Measurements from ENCODE around the gene ATP5F1E.
A peak's percentile ranks its signal among the peaks of the same experiment; 100 is the strongest.
"Not testable (repeated sequence)": the region's sequence is repeated elsewhere in the genome, so short reads cannot be mapped to it uniquely, and the experiment has no call there.

ATP5F1E gene

GRCh38 chr20:58987790-58988564 lies 44.2 kb downstream of the ATP5F1E start:
- DNase-seq: no peak

GRCh38 chr20:58986968-58987517 lies 45.1 kb downstream of the ATP5F1E start:
- DNase-seq: no peak

DNA sequence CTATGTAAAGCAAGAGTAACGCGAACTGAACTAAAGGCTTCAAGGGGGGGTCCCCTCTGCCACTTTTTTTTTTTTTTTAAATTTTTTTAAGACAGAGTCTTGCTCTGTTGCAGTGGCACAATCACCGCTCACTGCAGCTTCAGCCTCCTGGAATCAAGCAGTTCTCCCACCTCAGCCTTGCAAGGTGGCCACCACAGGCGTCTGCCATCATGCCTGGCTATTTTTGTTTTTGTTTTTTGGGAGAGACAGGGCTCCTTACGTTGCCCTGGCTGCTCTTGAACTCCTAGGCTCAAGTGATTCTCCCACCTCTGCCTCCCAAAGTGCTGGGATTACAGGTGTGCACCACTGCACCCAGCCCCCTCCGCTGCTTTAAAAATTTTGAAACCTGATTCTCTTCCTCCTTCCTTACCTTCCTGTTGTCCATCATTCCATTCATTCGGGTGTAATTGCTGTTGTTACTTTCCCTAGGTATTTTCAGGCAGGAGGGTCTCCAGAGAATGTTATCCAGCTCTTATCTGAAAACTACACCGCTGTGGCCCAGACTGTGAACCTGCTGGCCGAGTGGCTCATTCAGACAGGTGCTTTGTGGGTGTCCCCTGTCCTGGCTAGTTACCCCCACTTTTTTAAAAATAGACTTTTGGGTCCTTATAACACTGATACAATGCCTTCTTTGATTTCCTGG lies 45.7 kb downstream of the ATP5F1E start:
- DNase-seq: no peak

DNA sequence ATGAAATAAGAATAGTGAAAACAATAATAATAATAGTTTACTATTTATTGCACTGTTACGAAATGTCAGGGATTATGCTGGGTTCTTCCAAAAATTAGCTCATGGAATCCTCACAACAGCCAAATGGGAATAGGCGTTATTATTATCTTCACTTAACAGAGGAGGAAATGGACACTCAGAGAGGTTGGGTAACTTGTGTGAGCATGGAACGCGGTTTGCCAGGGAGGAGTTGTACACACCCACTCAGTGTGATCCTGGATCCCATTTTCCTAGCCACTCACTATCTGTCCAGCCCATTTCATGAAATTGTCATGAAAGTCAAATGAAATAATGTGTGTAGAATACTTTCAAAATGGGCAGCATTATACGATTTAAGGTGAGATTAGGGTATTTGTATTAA lies 46.5 kb downstream of the ATP5F1E start:
- DNase-seq: no peak

DNA sequence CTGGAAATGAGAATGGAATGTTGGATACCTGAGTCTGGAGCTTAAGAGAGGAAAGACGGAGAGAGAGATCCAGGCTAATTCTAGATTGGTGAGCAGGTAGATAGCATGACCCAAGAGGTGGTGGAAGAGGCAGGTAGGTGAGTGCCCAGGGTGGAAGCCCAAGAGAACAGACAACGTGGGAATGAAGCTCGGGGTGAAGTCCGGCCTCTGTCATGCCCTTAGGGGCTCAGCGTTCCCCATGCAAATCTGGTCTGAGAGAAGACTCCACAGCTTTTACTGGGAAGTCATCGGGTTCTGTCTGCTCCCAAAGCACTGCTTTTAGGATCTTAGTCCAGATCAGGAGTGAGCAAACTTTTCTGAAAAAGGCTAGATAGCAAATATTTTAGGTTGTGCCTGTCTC lies 47.4 kb downstream of the ATP5F1E start:
- no peak for DNase-seq

DNA sequence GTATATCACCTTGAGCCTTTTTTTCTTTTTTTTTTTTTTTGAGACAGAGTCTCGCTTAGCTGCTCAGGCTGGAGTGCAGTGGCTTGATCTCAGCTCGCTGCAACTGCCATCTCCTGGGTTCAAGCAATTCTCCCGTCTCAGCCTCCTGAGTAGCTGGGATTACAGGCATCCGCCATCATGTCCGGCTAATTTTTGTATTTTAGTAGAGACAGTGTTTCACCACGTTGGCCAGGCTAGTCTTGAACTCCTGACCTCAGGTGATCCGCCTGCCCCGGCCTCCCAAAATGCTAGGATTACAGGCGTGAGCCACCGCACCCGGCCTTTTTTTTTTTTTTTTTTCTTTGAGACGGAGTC lies 49.0 kb downstream of the ATP5F1E start:
- DNase-seq: not testable (repeated sequence)

DNA sequence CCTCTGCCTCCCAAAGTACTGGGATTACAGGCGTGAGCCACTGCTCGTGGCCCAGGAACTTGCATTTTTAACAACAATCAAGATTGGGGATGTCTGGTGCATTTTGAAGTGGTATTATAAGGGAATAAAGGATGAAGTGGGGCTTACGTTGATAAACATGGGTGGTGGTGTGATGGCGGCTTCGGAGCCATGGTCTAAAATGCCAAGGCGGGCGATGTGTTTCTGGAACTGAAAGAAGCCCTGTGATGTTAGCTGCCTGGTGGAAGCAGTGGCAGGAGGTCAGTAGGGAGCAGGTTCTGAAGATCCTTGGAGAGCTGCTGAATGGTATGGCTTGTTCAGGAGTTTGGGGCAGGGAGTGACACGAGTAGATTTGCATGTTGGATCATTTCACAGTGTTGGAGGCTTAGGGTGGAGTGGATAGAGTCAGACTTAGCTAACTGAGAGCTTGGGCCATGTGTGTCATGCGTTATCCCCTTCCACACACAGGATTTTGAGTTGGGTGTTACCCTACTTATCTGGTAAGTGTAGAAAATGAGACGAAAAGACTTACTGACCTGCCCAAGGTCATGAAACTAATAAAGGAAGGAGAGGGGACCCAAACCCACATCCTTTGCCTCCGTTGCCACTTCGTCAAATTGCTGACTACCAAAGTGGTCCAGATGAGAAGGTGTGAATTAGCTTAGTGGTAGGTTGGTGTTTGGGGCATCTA lies 49.6 kb downstream of the ATP5F1E start:
- no peak for DNase-seq

- DNase-seq: peak in 1 of 2 donors; percentile 13
These were observed 50.3 kb downstream of the ATP5F1E start for GRCh38 chr20:58981628-58982364.

- DNase-seq: peak; percentile 49 to 83
These were observed 51.2 kb downstream of the ATP5F1E start, which contains the start of gene NELFCD for GRCh38 chr20:58980711-58981627. NELFCD (plus strand) TSS chr20:58981256; CDS start chr20:58981310, 54 bp downstream.

- DNase-seq: no peak
These were observed 53.6 kb downstream of the ATP5F1E start for GRCh38 chr20:58978351-58979190.

DNA sequence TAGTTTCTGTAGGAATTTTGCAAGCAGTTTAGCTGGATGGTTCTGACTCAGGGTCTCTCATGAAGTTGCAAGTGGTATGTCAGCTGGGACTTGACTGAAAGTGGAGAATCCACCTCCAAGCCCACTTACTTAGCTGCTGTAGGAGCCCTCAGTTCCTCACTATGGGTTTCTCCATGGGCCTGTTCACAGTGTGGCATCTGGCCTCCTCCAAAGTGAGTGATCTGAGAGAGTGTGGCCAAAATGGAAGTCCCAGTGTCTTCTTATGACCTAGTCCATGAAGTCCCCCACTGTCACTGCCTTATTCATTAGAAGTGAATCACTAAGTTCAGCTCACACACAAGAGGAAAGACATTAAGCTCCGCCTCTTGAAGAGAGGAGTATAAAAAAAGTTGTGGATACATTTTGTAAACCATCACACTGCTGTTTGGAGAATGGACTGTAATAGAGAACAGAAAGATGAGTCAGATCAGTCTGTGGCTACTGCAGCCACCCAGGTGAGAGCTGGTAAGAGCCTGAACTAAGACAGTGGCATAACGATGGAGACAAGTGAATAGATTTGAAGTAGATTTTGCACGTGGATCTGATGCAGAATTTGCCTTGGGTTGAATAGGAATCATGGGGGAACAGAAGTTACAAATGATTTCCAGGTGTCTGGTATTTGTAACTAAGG lies 55.9 kb downstream of the ATP5F1E start:
- DNase-seq: no peak

Data from hippocampal formation (tissue), 2 donors.